SK-N-SH treated with all-trans-retinoic acid at 6 μM for 48 hours (cell line): ENCODE data around the gene TMEM203.

Experiments used
- ATAC-seq: fragments of 200-7000 bp; cut with Tn5 transposase; 3 replicates; pipeline ENCODE4 v1.9.1; 2020; ENCODE audit warnings: mild to moderate bottlenecking, moderate library complexity
- ARNTL ChIP-seq: fragments of 450-650 bp; formaldehyde crosslinking; IDR thresholded peaks from 2 replicates; pipeline ENCODE4 v1.5.0; 2020; ENCODE audit warnings: low read depth, mild to moderate bottlenecking, moderate library complexity, borderline replicate concordance
- BACH2 ChIP-seq: fragments of 250-450 bp; sonication (Bioruptor Pico); IDR thresholded peaks from 2 replicates; pipeline ENCODE4 v1.9.0; 2021; ENCODE audit warnings: mild to moderate bottlenecking, borderline replicate concordance
- CSDC2 ChIP-seq: fragments of 250-450 bp; sonication (Bioruptor Pico); IDR thresholded peaks from 2 replicates; pipeline ENCODE4 v1.5.0; 2020; ENCODE audit warnings: mild to moderate bottlenecking, moderate library complexity
- CSRNP3 ChIP-seq: fragments of 250-450 bp; sonication (Bioruptor Pico); IDR thresholded peaks from 2 replicates; pipeline ENCODE4 v1.5.1; 2021; ENCODE audit warnings: mild to moderate bottlenecking, moderate library complexity
- ESRRG ChIP-seq: fragments of 250-450 bp; sonication (Bioruptor Pico); IDR thresholded peaks from 2 replicates; pipeline ENCODE4 v1.6.1; 2021; ENCODE audit warnings: mild to moderate bottlenecking
- GLIS3 ChIP-seq: fragments of 250-450 bp; sonication (Bioruptor Pico); IDR thresholded peaks from 2 replicates; pipeline ENCODE4 v1.5.0; 2020; ENCODE audit warnings: mild to moderate bottlenecking, moderate library complexity
- ISL1 ChIP-seq: fragments of 250-450 bp; sonication (Bioruptor Pico); IDR thresholded peaks from 2 replicates; pipeline ENCODE4 v2.1.2; 2022; ENCODE audit warnings: mild to moderate bottlenecking, moderate library complexity
- OSR1 ChIP-seq: fragments of 250-450 bp; sonication (Bioruptor Pico); IDR thresholded peaks from 2 replicates; pipeline ENCODE4 v1.8.0; 2022; ENCODE audit warnings: moderate library complexity, mild to moderate bottlenecking, inconsistent platforms
- PPARA ChIP-seq: fragments of 250-450 bp; sonication (Bioruptor Pico); IDR thresholded peaks from 2 replicates; pipeline ENCODE4 v1.5.0; 2020; ENCODE audit warnings: mild to moderate bottlenecking, borderline replicate concordance
- RARB ChIP-seq: fragments of 250-450 bp; sonication (Bioruptor Pico); IDR thresholded peaks from 2 replicates; pipeline ENCODE4 v1.8.0; 2021; ENCODE audit warnings: mild to moderate bottlenecking, moderate library complexity
- SNAI2 ChIP-seq: fragments of 250-450 bp; sonication (Bioruptor Pico); IDR thresholded peaks from 2 replicates; pipeline ENCODE4 v1.5.0; 2020; ENCODE audit warnings: mild to moderate bottlenecking, moderate library complexity
- TCF4 ChIP-seq: fragments of 250-450 bp; sonication (Bioruptor Pico); IDR thresholded peaks from 2 replicates; pipeline ENCODE4 v1.8.0; 2021; ENCODE audit warnings: mild to moderate bottlenecking, moderate library complexity, borderline replicate concordance
- ZC3H10 ChIP-seq: fragments of 250-450 bp; sonication (Bioruptor Pico); IDR thresholded peaks from 2 replicates; pipeline ENCODE4 v1.5.1; 2021; ENCODE audit warnings: mild to moderate bottlenecking, moderate library complexity
- ZFP3 ChIP-seq: fragments of 250-450 bp; sonication (Bioruptor Pico); IDR thresholded peaks from 2 replicates; pipeline ENCODE4 v1.5.0; 2020; ENCODE audit warnings: mild to moderate bottlenecking, moderate library complexity
- ZFP30 ChIP-seq: fragments of 450-650 bp; formaldehyde crosslinking; IDR thresholded peaks from 2 replicates; pipeline ENCODE4 v1.5.0; 2022; ENCODE audit warnings: mild to moderate bottlenecking, moderate library complexity
- ZNF565 ChIP-seq: fragments of 450-650 bp; formaldehyde crosslinking; conservative IDR thresholded peaks from 2 replicates; pipeline ENCODE4 v1.5.0; 2020; ENCODE audit warnings: low read depth, mild to moderate bottlenecking, moderate library complexity
- ZNF8 ChIP-seq: fragments of 450-650 bp; formaldehyde crosslinking; IDR thresholded peaks from 2 replicates; pipeline ENCODE4 v1.5.0; 2020; ENCODE audit warnings: mild to moderate bottlenecking, moderate library complexity
- TF ChIP-seq, protein P1 (sequence below): fragments of 250-450 bp; sonication (Bioruptor Pico); IDR thresholded peaks from 2 replicates; pipeline ENCODE4 v1.8.0; 2021; ENCODE audit warnings: low read depth, mild to moderate bottlenecking, moderate library complexity, borderline replicate concordance
- TF ChIP-seq, protein P2 (sequence below): fragments of 250-450 bp; sonication (Bioruptor Pico); IDR thresholded peaks from 2 replicates; pipeline ENCODE4 v1.8.0; 2020; ENCODE audit warnings: mild to moderate bottlenecking, moderate library complexity, borderline replicate concordance
- TF ChIP-seq, protein P3 (sequence below): fragments of 250-450 bp; sonication (Bioruptor Pico); IDR thresholded peaks from 2 replicates; pipeline ENCODE4 v1.5.0; 2020; ENCODE audit warnings: mild to moderate bottlenecking, moderate library complexity

TMEM203 gene

GRCh38 chr9:137198051-137198901, 7.2 kb downstream of the TMEM203 start:
- ATAC-seq: no peak
- no peak for TF ChIP-seq CSRNP3
- TF ChIP-seq ZNF8 (CRISPR knock-in tag): no peak
- TF ChIP-seq, protein P1, sequence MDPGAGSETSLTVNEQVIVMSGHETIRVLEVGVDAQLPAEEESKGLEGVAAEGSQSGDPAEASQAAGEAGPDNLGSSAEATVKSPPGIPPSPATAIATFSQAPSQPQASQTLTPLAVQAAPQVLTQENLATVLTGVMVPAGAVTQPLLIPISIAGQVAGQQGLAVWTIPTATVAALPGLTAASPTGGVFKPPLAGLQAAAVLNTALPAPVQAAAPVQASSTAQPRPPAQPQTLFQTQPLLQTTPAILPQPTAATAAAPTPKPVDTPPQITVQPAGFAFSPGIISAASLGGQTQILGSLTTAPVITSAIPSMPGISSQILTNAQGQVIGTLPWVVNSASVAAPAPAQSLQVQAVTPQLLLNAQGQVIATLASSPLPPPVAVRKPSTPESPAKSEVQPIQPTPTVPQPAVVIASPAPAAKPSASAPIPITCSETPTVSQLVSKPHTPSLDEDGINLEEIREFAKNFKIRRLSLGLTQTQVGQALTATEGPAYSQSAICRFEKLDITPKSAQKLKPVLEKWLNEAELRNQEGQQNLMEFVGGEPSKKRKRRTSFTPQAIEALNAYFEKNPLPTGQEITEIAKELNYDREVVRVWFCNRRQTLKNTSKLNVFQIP (CRISPR knock-in tag): no peak
- TF ChIP-seq ARNTL (CRISPR knock-in tag): no peak

GRCh38 chr9:137195525-137196220, 9.8 kb downstream of the TMEM203 start:
- no peak for TF ChIP-seq BACH2 (CRISPR knock-in tag)
- no peak for TF ChIP-seq OSR1 (CRISPR knock-in tag)
- no peak for TF ChIP-seq TCF4 (CRISPR knock-in tag)
- TF ChIP-seq CSDC2: no peak
- TF ChIP-seq ZNF565: no peak
- TF ChIP-seq ZFP3: no peak
- no peak for ATAC-seq

DNA sequence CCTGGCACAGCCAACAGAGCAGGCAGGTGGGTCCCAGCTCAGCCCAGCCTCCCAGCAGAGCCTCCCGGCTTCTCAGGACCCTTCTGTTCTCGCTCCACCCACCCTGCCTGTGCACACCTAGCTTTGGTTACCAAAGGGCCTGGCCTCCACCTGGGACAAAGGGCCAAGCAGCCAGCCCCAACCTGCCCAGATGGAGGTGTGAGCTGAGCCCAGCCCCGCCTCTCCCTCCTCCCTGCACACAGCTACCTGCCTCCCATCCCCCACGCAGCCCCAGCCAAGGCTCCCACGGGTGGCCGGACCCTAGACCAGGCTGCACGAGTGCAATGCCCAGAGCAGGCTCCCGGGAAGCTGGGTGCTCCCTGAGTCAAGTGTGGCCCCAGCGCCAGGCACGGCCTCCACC, 10.5 kb downstream of the TMEM203 start:
- TF ChIP-seq ZFP3 (no peak), ZNF565 (no peak), ESRRG (no peak), GLIS3 (CRISPR knock-in tag) (no peak), ISL1 (no peak), ARNTL (CRISPR knock-in tag) (no peak), BACH2 (CRISPR knock-in tag) (no peak), CSDC2 (no peak), ZFP30 (no peak), ZC3H10 (CRISPR knock-in tag) (no peak), CSRNP3 (no peak)
- TF ChIP-seq, protein P2, sequence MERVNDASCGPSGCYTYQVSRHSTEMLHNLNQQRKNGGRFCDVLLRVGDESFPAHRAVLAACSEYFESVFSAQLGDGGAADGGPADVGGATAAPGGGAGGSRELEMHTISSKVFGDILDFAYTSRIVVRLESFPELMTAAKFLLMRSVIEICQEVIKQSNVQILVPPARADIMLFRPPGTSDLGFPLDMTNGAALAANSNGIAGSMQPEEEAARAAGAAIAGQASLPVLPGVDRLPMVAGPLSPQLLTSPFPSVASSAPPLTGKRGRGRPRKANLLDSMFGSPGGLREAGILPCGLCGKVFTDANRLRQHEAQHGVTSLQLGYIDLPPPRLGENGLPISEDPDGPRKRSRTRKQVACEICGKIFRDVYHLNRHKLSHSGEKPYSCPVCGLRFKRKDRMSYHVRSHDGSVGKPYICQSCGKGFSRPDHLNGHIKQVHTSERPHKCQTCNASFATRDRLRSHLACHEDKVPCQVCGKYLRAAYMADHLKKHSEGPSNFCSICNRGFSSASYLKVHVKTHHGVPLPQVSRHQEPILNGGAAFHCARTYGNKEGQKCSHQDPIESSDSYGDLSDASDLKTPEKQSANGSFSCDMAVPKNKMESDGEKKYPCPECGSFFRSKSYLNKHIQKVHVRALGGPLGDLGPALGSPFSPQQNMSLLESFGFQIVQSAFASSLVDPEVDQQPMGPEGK (CRISPR knock-in tag): no peak
- TF ChIP-seq, all 23 proteins: peak for 0
- ATAC-seq: no peak

DNA sequence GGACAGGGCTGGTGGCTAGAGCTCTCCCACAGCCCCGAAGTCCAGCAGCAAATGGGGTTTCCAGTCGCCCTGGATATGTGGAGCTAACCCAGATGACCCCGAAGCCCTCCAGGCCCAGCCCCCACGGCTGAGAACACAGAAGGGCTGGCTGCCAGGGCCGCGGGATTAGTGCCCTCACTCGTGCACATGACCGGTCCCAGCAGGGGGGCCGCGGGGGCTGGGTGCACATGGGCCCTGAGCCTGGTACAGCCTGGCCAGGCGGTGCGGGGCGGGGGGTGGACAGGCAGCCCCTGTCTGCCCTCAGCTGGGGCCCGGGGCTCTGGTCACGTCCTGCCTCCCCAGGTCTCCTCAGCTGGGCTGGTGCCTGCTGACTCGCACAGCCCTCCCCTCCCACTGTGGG, 11.1 kb downstream of the TMEM203 start:
- no peak for ATAC-seq
- no peak for TF ChIP-seq ESRRG
- TF ChIP-seq BACH2 (CRISPR knock-in tag): no peak
- TF ChIP-seq PPARA (CRISPR knock-in tag): no peak
- TF ChIP-seq ZNF8 (CRISPR knock-in tag): no peak
- TF ChIP-seq ZFP30: no peak
- TF ChIP-seq ZC3H10 (CRISPR knock-in tag): no peak
- TF ChIP-seq ARNTL (CRISPR knock-in tag): no peak
- TF ChIP-seq, protein P1 (CRISPR knock-in tag): no peak
- TF ChIP-seq, protein P3, sequence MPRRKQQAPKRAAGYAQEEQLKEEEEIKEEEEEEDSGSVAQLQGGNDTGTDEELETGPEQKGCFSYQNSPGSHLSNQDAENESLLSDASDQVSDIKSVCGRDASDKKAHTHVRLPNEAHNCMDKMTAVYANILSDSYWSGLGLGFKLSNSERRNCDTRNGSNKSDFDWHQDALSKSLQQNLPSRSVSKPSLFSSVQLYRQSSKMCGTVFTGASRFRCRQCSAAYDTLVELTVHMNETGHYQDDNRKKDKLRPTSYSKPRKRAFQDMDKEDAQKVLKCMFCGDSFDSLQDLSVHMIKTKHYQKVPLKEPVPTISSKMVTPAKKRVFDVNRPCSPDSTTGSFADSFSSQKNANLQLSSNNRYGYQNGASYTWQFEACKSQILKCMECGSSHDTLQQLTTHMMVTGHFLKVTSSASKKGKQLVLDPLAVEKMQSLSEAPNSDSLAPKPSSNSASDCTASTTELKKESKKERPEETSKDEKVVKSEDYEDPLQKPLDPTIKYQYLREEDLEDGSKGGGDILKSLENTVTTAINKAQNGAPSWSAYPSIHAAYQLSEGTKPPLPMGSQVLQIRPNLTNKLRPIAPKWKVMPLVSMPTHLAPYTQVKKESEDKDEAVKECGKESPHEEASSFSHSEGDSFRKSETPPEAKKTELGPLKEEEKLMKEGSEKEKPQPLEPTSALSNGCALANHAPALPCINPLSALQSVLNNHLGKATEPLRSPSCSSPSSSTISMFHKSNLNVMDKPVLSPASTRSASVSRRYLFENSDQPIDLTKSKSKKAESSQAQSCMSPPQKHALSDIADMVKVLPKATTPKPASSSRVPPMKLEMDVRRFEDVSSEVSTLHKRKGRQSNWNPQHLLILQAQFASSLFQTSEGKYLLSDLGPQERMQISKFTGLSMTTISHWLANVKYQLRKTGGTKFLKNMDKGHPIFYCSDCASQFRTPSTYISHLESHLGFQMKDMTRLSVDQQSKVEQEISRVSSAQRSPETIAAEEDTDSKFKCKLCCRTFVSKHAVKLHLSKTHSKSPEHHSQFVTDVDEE (CRISPR knock-in tag): no peak
- TF ChIP-seq, protein P2 (CRISPR knock-in tag): no peak
- TF ChIP-seq OSR1 (CRISPR knock-in tag): no peak
- no peak for TF ChIP-seq GLIS3 (CRISPR knock-in tag)
- TF ChIP-seq CSDC2: no peak
- no peak for TF ChIP-seq ISL1
- TF ChIP-seq SNAI2 (CRISPR knock-in tag): no peak
- no peak for TF ChIP-seq TCF4 (CRISPR knock-in tag)
- no peak for TF ChIP-seq RARB
